GM19372 (cell line): ENCODE measurements around the gene GALC.

Experiments used
- ATAC-seq: cut with Tn5 transposase; IDR thresholded peaks from one replicate; pipeline ENCODE4 v1.9.1; 2021; ENCODE audit warnings: mild to moderate bottlenecking, low read depth, moderate library complexity; ENCODE audit not compliant: unreplicated experiment

GALC gene

DNA sequence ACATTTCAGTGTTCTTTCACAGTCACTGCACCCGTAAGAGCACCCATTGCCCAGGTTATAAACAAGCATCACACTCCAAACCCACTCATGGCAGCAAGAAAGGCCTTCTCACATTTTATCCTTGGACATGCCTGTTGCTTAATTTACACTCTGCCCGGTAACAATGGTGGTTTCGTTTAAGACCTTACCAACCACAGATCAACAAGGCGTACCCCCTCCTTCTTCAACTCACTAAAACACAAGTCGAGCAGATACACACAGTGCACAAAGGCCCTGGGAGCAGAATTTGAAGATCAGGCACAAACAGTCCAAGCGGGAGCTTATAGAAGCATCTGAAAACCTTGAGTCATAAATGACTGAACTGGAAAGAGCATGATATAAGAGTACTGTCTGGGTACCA lies 98.1 kb downstream of the GALC start:
- ATAC-seq: no peak

DNA sequence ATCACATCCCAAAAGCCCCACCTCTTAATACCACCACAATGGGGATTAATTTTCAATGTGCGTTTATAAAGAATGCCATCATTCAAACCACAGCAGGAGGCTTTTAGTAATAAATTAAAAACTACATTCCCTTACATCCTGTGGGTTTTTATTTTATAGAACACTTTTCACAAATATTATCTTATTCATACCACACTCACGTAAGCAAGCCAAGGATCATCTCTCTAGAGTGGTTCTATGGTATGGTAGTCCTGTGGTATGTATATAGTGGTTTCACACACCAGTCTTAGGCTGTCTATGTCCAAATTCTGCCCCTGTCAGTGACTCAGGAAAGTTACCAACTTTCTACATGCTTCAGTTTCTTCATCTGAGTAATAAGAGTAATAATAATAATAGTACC lies 100.2 kb downstream of the GALC start:
- ATAC-seq: no peak

DNA sequence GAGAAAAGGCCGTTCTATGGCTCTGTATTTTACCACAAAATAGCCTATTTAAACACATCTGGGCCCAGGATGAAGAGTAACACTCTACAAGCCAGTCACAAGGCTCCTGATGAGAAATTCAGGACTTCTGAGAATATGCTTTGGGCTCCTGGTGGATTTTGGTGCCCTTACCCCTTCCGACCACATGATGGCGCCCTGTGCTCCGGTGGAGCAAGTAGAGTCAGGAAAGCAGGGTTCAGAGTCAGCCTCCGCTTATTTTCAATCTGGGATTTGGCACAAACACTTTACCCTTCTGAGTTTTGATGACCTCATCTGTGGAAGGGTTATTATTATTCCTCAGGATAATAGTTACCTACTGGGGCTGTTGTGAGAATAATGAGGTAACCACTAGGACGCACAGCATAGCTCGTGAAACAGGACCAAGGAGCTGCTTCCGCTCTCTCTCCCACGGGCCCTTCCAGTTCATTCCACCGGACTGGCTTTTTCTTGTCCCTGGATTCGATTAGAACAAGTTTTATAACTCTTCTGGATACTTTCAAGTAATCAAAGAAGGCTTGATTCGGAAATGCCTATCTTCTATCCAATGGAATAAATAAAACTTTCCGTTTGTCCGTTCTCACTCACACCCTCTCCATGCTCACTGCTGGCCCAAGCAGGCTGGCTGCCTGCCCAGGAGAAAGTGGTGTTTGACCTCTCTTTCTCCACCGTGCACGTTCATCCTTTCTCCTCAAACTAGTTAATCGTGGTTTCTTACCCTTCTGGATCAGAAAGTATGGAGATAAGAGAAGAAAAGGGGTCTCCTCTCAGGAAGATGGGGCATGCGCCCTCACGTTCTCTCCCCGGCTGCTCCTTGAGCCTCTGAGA lies 104.6 kb downstream of the GALC start:
- peak; percentile 72 for ATAC-seq

DNA sequence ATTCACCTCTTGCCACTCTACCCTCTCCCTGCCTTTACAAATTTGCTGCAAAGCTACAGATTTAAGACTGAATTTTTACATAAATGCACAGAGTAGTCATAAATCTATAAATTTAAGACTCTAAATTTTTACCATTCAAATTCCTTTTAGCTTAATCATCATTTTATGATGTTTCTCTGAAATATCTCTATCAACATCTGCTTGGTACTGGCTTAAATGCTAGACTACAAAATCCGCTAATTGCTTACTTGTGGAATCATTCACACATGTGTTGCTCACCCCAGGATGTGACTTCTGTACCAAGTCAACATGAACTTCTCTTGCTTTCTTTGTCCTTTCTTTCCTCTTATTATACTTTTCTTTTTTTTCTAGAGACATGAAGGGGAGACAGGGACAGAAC lies 109.2 kb downstream of the GALC start:
- ATAC-seq: no peak
